AG04449 (cell line): ENCODE data around the gene NIM1K.
"Not testable (repeated sequence)": the region's sequence is repeated elsewhere in the genome, so short reads cannot be mapped to it uniquely, and the experiment has no call there.

Experiments
- CTCF ChIA-PET: fragments of 350-600 bp; formaldehyde crosslinking; extraction: SDS; loops from one replicate; lab custom pipeline; 2021; ENCODE audit warnings: antibody characterized with exemption; lab: Yijun Ruan, JAX
- POLR2A ChIA-PET: fragments of 400-600, 350-600 bp; formaldehyde crosslinking; extraction: SDS; loops from one replicate; lab custom pipeline; 2020; ENCODE audit warnings: antibody characterized with exemption, inconsistent platforms; lab: Yijun Ruan, JAX
- DNase-seq: peaks from one replicate; pipeline ENCODE4 v3.0.0-alpha.2; 2010; ENCODE audit warnings: low read depth, low spot score
- H3K4me3 ChIP-seq: 2 replicates; pipeline ENCODE4 v1.5.1; 2011; ENCODE audit warnings: low read depth, mild to moderate bottlenecking, control low read depth, low read length
- CTCF ChIP-seq: IDR thresholded peaks from one replicate; pipeline ENCODE4 v1.5.1; 2011; ENCODE audit warnings: mild to moderate bottlenecking, moderate library complexity, low read length, control low read depth, inconsistent platforms; ENCODE audit not compliant: insufficient read depth; ENCODE audit errors: missing control alignments

The NIM1K gene

GRCh38 chr5:43193181-43193893 lies 1.3 kb downstream of the NIM1K start:
- peak overlapping the region; percentile 65 for H3K4me3 ChIP-seq
- POLR2A ChIA-PET: interaction anchor here (0.6 to 0.9 kb wide), 3 partner anchors 27 to 291 kb away, joined by 3 to 4 read pairs (median 3); no protein-coding TSS in a partner anchor
- TF ChIP-seq CTCF: no peak
- CTCF ChIA-PET: interaction anchor here (0.6 to 1.2 kb wide), 5 partner anchors 9 to 196 kb away, joined by 3 to 4 read pairs (median 3); no protein-coding TSS in a partner anchor
- peak; percentile 75 for DNase-seq

DNA sequence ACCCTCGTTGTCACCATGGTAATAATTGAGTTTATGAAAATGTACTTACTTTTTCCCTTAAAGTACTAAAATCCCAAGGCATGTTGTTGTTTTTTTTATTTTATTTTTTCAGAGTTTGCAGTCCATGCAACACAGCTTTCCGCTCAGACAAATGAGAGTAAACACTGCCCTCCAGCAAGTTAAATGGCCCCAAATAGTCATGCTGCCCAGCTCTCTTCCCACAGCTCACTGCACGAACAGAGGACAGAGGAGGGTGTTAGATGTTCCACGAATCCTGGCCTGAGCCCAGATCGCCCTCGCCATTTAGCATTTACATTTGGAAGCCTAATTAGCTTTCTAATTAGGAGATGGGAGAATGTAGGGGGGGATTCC lies 1.9 kb downstream of the NIM1K start:
- ChIA-PET POLR2A (interaction anchor here (0.8 kb wide), 1 partner anchor 291 kb away, joined by 3 read pairs; no protein-coding TSS in a partner anchor), CTCF (interaction anchor here (0.8 to 1.2 kb wide), 3 partner anchors 9 to 196 kb away, joined by 3 to 4 read pairs (median 3); no protein-coding TSS in a partner anchor)
- TF ChIP-seq CTCF: no peak
- no peak for DNase-seq
- H3K4me3 ChIP-seq: peak overlapping the region; percentile 65

- no peak for TF ChIP-seq CTCF
- no peak for DNase-seq
- POLR2A ChIA-PET: no interaction called here
- CTCF ChIA-PET: interaction anchor here (0.8 to 1.2 kb wide), 3 partner anchors 10 to 90 kb away, joined by 3 to 4 read pairs (median 3); no protein-coding TSS in a partner anchor
- H3K4me3 ChIP-seq: no peak overlapping the region
Observed at GRCh38 chr5:43195670-43196265, 3.7 kb downstream of the NIM1K start.

GRCh38 chr5:43197535-43197934 lies 5.5 kb downstream of the NIM1K start:
- H3K4me3 ChIP-seq: no peak overlapping the region
- CTCF ChIA-PET: no interaction called here
- no peak for TF ChIP-seq CTCF
- POLR2A ChIA-PET: no interaction called here
- DNase-seq: no peak

DNA sequence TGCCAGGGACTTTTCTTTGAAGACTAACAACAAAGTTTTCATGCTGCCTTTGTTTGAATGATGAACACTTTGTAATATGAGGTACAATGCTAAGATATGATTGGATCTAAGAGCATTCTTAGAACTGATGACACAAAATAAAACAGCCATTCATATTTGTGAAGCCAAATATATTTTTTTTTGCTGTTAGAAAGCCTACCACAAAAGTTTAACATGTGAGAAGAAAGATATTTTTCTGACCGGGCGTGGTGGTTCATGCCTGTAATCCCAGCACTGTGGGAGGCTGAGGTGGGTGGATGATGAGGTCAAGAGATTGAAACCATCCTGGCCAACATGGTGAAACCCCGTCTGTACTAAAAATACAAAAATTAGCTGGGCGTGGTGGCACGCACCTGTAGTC lies 9.4 kb downstream of the NIM1K start:
- POLR2A ChIA-PET, H3K4me3 ChIP-seq, DNase-seq, CTCF ChIA-PET: not testable (repeated sequence)

DNA sequence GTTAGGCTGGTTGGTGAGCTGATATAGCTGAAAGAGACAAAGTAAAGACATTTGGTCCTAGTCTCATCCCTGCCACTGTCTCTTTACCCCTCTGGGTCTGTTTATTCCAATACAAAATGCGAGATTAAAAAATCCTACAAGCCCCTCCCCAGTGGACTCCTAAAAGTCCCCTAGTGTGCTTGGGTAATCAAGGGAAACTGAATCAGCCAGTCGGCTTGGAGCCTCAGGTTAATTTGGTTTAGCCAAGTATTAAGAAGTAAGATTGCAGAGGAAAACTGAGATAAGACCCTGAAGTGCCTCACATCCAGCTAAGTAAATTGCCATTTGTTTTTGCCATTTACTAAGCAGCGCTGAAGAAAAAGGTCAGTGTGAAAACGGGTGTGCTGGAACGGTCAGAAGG lies 10.4 kb downstream of the NIM1K start:
- ChIA-PET POLR2A (no interaction called here), CTCF (interaction anchor here (0.8 to 1.1 kb wide), 2 partner anchors 9 to 10 kb away, joined by 3 read pairs; partner anchors contain the start of gene NIM1K)
- no peak overlapping the region for H3K4me3 ChIP-seq
- TF ChIP-seq CTCF: no peak
- DNase-seq: no peak
